Stimulated activated CD4-positive, alpha-beta T cell treated with anti-CD3 and anti-CD28 coated beads, TNF-alpha, amount 100 ng/mL, for 24 hours (primary cell): ENCODE results near the gene DNAJB8.

Experiments
- DNase-seq, 3 experiments: peaks; one replicate each; pipeline ENCODE4 v3.0.0-alpha.2; 2020; ENCODE audit warnings: low read depth in 3 of 3

The DNAJB8 gene

DNA sequence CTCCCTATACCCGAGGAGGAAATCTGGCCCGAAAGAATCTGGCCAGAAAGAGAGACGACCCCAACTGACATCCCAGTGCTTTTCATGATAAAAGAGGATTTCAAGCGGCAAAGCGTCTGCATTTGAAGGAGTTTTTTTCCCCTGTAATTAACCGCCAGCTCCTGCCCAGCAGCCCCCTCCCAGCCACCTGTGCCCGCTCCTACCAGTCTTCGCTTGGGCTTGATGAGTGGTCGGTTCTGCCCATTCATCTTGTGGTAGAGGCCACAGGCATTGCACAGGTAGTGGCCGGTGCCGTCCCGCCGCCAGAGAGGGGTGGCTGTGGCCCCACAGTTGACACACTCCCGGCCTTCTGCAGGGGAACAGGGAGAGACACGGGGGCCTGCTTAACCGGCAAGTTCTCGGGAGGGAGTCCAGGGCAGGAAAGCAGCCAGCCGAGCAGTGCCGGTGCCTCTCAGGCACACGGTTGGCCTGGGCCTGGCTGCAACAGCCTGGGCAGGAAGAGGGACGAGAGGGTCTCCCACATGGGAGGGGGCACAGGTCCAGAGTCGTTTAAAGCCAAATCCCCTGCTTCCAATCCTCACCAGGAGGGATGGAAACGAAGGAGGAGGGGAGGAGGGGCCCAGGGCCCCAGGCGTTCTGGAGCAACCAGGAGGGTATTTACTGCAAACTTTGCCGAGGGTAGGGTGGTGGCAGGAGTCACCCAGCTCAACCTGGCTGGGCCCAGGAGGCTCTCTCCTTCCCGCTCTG lies 17.1 kb upstream of the DNAJB8 start:
- no peak for DNase-seq

DNA sequence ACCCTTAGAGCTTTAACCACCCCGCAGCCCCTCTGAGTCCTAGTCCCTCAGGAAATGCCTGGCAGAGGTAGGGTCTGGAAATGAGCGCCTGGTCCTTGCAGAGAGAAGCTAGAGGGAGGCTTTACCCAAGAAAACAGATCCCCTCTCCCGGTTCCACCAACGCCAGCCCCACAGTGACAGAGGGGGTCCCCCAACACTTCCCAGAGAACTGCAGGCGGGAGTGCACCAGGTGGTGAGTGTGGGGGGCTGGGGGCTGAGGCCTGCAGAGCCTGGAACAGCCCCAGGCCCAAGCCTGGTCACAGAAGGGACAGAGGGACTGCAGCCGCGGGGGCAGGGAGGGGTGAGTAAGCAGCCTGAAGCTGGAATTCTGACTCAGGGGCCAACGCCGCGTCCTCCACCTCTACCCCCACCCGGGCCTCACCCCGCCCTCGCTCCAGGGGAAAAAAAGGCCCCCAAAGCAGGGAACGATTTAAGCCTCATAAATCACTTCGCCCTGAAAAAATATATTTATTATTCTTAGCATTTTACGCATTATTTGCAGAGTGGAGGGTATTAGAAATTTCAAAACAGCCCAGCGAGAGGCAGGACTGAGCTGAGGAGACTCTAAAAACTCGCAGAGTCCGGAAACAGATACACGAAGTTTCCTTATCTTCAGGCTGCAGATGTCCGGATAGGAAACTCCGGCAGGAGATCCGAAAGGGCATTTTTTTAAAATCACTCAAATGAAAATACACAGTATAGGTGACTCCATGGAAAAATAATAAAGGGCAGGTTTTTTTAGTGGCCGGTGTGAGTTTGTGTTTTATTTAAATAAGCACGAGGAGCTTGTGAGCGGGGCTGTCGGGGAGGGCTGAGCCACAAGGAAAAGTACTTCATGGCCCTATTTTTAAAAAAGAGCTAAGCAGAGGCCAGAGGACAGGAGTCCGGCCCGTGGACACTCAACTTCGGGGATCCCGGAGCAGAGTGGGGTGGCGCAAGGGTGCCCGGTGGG lies 16.3 kb upstream of the DNAJB8 start:
- no peak for DNase-seq

DNA sequence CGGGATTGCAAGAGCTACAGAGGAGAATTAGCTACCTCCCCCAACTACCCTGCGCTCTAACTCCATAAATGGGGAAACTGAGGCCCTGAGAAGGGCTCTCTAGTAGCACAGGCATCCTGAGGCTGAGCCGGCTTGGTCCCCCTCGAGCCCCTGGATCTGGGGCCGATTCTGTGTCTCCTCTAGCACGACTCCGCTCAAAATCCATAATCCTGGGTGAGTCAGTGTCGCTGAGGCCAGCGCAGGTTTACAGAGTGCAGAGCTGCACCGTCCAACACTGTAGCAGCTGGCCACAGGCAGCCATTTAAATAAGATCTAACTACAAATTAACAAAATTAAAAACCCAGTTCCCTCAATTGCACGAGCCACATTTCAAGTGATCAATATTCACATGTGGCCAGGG lies 15.5 kb upstream of the DNAJB8 start:
- DNase-seq = no peak

DNA sequence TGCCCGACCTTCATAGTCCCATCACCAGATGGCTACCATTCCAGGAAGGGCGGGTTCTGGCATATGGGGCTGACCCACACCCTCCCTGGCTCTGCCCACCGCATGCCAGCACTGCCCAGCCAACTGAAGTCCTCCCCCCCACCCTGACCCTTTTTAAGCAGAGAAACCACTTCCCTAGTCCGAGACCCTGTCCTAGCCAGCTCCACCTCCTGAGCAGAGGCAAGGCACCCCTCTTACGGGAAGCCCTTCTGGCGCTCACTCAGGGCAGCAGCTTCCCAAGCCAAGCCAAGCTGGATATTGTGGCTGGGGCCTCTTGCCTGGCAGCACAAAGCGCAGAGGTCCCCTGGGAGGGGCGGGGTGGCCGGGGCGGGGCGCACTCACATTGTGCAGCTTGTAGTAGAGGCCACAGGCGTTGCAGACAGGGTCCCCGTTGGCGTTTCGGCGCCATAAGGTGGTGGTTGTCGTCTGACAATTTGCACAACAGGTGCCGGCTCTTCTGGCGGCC lies 14.8 kb upstream of the DNAJB8 start:
- no peak for DNase-seq

DNA sequence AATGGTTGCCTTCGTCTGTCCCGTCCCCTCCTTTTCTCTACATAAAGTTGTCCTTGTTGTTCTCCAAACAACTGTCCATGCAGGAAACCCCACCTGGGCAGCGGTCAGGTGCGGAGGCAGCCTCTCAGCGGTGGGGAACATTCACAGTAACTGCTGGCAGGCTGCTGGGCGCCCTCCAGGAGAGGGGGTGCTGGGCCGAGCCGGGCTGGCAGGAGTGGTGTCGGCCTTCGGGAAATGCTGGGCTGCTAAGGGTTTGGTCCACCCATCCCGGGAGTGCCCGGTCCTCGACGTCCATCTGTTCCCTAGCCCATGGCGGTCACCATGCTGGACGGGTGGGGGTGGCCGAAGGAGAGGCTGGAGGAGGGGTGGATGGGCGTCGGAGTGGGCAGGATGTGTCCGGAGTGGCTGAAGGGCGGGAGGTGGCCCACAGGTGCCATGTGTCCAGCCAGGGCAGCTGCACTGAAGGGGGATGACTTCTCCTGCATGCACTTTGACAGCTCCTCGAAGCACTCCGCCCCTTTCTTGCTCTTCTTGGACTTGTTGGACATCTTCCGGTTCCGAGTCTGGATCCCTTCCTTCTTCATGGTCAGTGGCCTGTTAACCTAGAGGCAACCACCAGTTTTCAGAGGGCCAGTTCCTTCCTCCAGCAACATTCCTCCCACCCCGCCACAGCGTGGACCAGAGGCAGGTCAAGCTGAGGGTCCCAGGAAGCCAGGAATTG lies 14.2 kb upstream of the DNAJB8 start:
- DNase-seq = no peak

DNA sequence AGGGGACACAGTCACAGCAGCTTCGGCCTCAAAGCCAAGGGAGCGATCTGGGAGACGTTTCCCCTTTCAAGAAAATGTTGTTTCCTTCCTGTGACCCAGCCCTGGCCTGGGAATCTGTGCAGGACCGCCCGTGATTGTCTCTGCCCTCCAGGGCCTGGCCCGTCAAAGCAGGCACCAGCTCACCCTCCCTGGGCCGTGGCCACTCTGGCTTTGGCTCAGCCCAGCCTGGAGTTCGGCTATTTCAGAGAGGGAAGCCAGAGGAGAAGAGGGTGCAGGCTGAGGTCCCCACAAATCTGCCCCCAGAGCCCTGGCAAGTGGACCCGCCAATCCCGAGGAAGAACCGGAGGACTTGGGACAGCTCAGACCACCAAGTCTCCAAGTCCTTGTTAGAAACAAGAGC lies 13.6 kb upstream of the DNAJB8 start:
- no peak for DNase-seq

DNA sequence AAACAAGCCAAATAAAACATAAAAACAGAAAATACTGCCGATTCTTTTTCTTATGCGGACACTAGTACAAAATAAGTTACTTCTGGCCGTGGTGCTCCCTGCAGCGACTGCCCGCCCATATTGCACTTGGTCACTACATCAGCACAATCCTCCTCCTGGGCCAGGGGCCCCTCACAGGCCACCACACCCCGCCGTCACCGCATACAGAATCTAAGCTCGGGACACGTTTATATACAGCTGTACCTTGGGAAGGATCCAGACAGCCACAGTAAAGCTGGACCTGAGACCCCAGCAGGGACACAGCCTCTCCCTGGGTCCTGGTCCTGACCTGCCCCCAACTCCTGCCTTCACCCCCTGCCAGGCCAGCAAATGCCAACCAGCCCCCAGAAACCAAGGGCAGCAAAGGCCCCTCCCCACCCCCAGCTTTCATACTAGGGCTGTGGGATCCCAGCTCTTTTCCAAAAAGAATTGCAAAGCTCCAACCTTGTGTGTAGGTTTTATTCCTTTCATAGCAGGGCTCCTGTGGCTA lies 12.9 kb upstream of the DNAJB8 start:
- DNase-seq = no peak

DNA sequence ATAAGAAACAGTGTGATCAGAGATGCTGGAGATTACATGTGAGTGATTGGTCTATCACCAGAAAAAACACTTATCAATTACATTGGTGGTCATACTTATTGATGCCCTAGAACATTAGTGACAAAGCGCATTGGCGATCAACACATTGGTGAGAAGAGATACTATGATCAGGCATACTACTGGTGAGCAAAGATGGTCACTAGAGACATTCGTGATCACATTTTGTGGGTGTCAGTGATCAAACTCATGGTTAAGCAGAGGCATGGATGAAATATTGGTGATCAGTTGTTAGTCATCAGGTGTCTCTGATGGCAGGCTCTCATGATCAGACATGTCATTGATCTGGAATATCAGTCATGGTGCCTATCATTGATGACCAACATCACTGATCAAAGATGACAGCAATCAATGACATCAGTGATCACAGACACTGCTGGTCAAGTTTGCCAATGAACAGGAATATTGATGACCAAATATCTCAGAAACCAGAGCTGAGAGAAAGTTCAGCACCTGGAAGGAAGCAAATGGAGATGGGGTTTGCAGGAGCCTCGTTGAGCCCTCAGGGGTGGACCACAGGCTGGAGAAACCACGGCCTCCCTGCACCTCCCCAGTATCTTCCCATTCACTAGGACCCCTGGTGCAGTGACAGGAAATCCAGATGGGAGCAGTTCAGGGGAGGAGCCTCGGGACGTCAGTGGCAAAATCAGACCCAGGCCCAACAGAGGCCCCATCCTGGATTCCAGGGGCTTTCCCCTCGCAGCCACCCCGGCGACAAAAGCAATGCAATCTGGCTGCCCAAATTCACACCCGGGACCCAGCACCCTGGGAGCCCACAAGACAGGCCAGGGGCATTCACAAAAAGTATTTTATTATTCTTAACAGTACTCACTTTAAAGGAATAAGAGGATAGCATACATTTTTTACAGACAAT lies 12.2 kb upstream of the DNAJB8 start:
- DNase-seq = no peak

DNA sequence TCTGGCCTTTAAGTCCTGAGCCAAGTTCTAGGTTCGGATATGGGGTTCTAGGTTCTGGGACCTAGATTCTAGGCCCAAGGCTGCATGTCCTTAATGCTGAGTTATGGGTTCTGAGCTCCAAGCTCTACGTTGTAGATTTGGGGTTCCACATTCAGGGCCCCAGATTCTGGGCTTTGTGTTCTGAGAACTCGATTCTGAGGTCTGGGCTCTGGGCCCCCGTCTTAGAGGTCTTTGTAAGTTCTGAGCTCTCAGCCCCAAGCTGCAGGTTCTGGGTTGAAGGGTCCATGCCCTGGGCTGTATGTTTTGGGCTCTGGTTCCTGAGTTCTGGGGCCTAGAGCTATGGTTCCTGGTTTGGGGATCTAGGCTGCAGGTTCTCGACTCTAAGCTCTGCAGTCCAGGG lies 10.0 kb upstream of the DNAJB8 start:
- no peak for DNase-seq

DNA sequence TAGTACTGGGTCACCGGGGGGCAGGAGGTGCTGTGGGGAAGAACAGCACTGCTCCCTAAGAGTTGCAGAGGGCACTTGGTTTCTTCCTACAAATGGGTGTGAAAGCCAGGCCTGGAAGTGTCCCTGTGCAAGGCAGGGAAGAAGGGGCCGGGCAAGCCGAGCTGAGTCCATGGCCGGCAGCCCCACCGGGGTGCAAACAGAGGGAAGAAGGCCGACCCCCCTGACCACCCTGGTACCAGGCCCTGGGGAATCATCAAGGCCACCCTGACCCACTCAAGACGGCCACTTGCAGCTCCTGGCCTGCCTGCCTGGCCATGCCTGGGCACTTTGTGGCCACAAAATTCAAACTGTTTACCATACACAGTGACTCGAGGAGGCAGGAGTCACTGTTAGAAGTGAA lies 8.7 kb upstream of the DNAJB8 start:
- DNase-seq = no peak

DNA sequence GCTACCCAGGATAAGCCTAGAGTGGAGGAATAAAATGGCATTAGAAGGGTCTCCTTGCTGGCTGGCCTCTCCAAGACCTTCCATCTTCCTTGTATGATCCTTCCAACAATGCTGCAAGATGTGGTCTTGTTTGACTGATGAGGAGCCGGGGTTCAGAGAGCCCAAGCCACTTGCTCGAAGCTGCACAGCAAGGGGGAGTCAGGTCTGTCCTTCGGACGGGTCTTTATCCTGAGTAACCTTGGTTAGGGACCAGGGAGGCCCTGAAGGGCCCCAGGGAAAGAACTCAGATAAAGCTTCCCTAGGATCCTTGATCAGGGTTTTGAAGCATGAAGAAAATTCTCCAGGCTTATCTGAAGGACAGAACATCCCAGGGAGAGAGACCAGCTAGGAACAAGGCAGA lies 7.0 kb upstream of the DNAJB8 start:
- no peak for DNase-seq

DNA sequence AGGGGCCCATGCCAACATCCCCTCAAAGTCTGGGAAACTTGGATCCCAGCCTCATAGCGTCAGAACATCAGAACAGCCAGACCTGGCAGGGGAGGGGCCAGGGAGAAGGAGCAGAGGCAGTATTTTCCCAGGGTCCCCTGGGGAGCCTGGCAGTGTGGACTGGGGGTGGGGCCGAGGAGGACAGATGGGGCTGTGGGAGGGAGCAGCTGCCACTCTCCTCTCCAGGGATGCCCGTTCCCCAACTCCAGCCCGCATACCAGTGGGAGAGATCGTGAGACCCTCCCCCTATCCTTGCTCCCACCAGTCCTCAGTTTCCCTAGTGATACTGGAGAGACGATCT lies 6.5 kb upstream of the DNAJB8 start:
- no peak for DNase-seq

DNA sequence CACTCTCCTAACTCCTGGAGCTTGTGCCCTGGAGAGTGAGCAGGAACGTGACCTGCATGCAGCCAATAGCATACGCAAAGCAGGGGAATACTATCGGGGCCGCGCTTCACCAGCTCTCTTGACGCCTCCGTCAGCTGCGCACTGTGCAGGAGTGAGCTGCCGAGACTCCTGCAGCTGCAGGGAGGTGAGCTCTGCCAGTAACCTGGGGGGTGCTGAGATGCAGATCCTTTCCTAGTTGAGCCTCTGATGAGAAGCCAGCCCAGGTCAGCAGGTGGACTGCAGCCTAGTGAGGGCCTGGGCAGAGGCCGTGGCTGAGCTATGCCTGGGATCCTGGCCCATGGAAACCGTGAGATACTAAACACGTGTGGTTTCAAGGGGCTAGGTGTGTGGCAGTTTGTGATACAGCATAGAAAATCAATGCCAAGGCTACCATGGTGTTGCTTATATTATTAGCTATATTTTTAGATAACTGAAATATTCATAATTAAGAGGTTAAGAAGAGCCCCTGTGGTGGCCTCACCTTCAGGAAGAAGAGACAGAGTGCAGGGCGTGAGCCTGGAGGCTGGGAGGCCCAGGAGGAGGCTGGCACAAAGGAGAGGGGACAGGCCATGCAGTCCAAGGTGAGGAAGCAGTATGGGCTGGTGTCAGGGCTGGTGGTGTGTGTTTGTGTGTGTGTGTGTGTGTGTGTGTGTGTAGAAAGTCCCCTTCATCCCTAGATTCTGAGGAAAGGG lies 5.9 kb upstream of the DNAJB8 start:
- DNase-seq = no peak

DNA sequence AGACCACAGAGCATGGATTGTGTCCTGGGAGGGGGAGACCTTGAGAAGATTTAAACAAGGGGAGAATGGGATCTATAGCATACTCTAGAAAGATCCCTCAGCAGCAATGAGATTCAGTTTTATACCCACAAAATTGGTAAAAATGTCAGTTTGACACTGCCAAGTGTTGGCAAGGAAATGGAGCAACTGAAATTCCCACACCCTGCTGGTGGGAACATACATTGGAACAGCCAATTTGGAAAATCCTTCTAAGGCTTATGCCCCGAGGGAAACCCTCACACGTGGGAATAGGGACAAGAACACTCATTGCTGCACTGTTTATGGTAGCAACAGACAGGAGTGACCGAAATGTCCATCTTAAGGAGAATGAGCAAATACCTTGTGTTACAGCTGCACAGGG lies 5.0 kb upstream of the DNAJB8 start:
- DNase-seq = no peak

DNA sequence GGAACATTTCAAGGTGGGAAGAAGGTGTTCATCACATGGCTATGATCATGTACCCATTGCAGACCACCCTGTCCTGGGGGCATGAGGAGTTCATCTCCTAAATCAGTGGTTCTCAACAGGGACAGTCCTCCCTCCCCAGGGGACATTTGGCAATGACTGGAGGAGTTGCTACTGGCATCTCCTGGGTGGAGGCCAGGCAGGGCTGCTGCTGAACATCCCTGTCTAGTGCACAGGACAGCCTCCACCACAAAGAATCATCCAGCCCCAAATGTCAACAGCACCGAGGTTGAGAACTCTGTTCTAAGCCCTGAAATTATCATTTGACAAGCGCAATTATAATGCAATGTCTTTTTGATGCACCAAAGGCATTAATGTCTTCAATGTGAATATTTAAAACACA lies 4.4 kb upstream of the DNAJB8 start:
- no peak for DNase-seq

DNA sequence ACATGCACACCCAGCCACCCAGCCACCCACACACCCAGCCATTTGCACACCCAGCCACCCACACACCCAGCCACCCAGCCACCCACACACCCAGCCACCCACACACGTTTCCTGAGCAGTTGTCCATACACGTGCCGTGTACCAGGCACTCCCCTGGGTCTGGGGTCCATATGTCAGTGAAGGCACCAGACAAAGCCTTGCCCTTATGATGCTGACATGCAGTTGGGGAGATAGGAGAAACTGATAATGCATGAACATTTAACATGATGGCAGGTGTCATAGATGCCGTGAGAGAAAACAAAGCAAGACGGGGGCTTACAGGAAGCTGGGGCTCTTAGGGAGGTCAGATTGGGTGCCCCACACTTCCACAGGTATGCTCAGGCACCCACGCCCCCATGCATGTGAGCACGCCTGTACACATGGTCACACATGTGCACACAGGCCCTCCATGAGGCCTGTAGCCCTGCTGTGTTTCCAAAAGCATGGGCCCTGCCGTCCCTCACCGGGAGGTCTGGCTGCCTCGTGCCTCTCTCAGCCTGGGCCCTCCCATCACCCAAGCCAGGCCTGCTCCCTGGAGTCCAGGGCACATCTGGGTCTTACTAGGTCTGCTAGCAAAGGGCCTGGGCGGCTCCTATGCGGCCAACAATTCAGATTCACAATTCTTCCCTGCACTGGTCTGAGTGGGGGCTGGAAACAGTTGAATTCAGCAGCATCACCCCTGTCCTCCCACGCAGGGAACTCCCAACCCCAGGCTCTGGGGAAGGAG lies 3.6 kb upstream of the DNAJB8 start:
- DNase-seq = no peak

DNA sequence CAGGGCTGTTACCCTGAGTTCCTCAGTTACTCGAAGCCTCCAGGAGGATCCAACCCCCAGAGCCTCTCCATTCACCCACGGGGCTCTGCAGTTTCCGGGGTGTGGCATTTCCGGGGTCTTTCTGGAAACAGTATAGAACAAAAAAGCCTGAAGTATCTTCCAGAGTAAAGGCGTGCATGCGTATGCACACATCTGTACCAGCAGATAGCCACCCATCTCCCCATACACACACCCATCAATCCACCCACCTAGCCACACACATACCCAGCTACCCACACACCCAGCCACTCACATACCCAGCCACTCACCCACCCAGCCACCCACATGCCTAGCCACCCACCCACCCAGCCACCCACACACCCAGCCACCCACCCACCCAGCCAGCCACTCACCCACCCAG lies 2.9 kb upstream of the DNAJB8 start:
- DNase-seq = no peak

DNA sequence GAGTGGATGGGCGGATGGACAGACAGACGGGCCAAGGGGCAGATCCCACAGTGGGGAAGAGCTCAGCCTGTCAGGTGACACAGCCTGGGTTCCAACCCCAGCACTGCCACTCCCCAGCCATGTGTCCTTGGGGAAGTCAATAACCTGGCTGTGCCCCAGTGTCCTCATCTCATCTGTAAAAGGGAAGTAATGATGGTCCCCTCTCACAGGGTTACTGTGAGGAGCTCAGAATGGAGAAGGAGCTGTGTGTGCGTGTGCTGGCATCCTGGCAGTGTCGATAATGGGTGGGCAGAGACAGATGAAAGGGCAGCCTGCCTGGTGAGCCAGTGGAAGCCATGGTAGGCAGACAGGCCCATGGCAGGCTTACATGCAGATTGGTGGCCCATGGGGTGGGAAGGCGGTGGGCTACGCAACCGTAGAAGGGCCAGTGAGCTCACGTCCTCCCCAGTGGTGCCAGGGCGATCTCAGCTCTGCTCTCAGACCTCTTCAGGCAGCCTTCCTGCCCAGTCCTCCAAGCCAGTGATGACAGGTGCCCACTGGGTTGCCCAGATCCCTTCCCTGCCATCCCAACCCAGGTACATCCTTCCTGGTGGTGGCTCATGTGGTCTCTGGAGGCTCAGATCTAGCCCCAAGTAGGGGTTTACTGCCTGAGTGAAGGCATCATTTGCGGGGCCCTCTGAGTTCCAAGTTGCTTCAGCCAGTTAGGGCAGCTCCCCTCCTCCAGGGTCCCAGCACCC lies 2.3 kb upstream of the DNAJB8 start:
- no peak for DNase-seq

DNA sequence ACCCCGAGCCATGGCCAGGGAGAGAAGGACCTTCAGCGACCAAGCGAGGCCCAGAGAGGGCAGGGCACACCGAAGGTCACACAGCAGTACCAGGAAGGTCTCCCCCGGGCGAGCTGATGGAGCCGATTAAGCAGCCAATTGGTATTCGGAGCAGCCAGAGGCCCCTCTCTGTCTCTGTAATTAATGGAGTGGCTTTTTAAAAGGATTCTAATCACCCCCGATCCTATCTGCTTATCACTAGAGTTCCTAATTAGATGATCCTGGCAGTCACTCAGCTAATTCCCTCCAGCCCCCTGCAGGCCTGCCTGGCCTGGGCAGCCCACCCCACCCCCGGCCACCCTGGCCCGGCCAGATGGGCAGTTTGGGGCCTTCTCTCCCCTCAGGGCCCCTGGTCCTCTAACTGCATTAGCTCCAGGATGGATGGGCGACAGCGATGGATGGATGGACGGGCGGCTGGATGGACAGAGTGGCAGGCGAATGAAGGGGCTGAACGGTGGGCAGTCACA lies 1.6 kb upstream of the DNAJB8 start:
- DNase-seq = no peak
